Muscle of leg (tissue), 11 donors: ENCODE data around the gene ABCA4. TPM values are rescaled to one million over a fixed set of nuclear protein-coding genes. Genes with fewer than 3 reads are reported as not detected.

Source experiments
- DNase-seq: peaks from one replicate; pipeline ENCODE4 v3.0.0; 2013
- H3K27ac ChIP-seq: one replicate; pipeline ENCODE4 v1.5.1; 2013; ENCODE audit warnings: mild to moderate bottlenecking, low read length, control low read depth
- H3K27me3 ChIP-seq: one replicate; pipeline ENCODE4 v1.6.1; 2013; ENCODE audit warnings: low read length; ENCODE audit not compliant: control insufficient read depth, insufficient read depth
- H3K36me3 ChIP-seq: one replicate; pipeline ENCODE4 v1.6.1; 2013; ENCODE audit warnings: low read length; ENCODE audit not compliant: control insufficient read depth, insufficient read depth
- H3K4me1 ChIP-seq: one replicate; pipeline ENCODE4 v1.6.1; 2013; ENCODE audit warnings: low read length; ENCODE audit not compliant: control insufficient read depth, insufficient read depth
- H3K4me3 ChIP-seq: one replicate; pipeline ENCODE4 v1.5.1; 2013; ENCODE audit warnings: low read length, control low read depth
- H3K9me3 ChIP-seq: replicated peaks from 2 replicates; pipeline ENCODE4 v1.6.1; 2013; ENCODE audit warnings: low read depth, low read length; ENCODE audit not compliant: control insufficient read depth
- WGBS: methylation state at CpG from one replicate; pipeline ENCODE4 v1.1.5; 2013; ENCODE audit warnings: missing lambda C conversion rate; ENCODE audit not compliant: insufficient coverage; 5-methylcytosine and 5-hydroxymethylcytosine counted together
- polyA plus RNA-seq, 8 donors: library from polyadenylated mRNA; unstranded; fragments of 120-200 nt; gene quantifications; one replicate each; pipeline versions ENCODE4 v1.2.1 to v1.2.3, GENCODE V29; 2013; ENCODE audit warnings: inconsistent platforms in 1 of 8, low replicate concordance in 1 of 8; ENCODE audit not compliant: insufficient read length in 8 of 8, insufficient read depth in 1 of 8
- total RNA-seq: library from RNA; stranded (reverse); fragments of 120-200 nt; gene quantifications from one replicate; pipeline ENCODE4 v1.2.4, GENCODE V29; 2013

The ABCA4 gene
- total and polyA plus RNA-seq, 9 donors = 0.19 to 1.1 (median 0.49) TPM

- Histone ChIP-seq H3K4me1 (peaks cover 33% of the 10 kb centered on the region), H3K27me3 (no peaks in the 10 kb centered on the region), H3K27ac (no peak overlapping the region), H3K4me3 (no peak overlapping the region), H3K36me3 (no peaks in the 10 kb centered on the region), H3K9me3 (no peaks in the 10 kb centered on the region)
- WGBS = 89% methylated on average over 3 of the region's 3 CpGs
- DNase-seq = no peak
These were observed 50.1 kb downstream of the ABCA4 start for GRCh38 chr1:94070865-94071264.

GRCh38 chr1:94069919-94070285 is 51.0 kb downstream of the ABCA4 start:
- peaks cover 33% of the 10 kb centered on the region for H3K4me1 ChIP-seq
- WGBS = 75% methylated on average over 2 of the region's 2 CpGs

GRCh38 chr1:94068999-94069918 is 51.7 kb downstream of the ABCA4 start:
- Histone ChIP-seq H3K4me1 (peaks cover 33% of the 10 kb centered on the region), H3K27me3 (peaks cover 2% of the 10 kb centered on the region), H3K27ac (peak overlapping the region; percentile 62), H3K9me3 (no peaks in the 10 kb centered on the region), H3K36me3 (no peaks in the 10 kb centered on the region), H3K4me3 (no peak overlapping the region)
- 44% methylated on average over 7 of the region's 16 CpGs for WGBS
- peak; percentile 77 for DNase-seq

More at GRCh38 chr1:94069919-94070285, 51.0 kb downstream of the ABCA4 start:
- DNase-seq = no peak
- Histone ChIP-seq H3K9me3 (no peaks in the 10 kb centered on the region), H3K4me3 (no peak overlapping the region), H3K36me3 (no peaks in the 10 kb centered on the region), H3K27me3 (peaks cover 2% of the 10 kb centered on the region), H3K27ac (peak overlapping the region; percentile 62)

GRCh38 chr1:94068096-94068998 is 52.6 kb downstream of the ABCA4 start:
- H3K27ac ChIP-seq = peak overlapping the region; percentile 69
- no peak overlapping the region for H3K4me3 ChIP-seq
- H3K27me3 ChIP-seq = peaks cover 2% of the 10 kb centered on the region
- no peaks in the 10 kb centered on the region for H3K9me3 ChIP-seq
- no peaks in the 10 kb centered on the region for H3K36me3 ChIP-seq
- WGBS = 57% methylated on average over 4 of the region's 6 CpGs
- peaks cover 40% of the 10 kb centered on the region for H3K4me1 ChIP-seq
- DNase-seq = no peak

- H3K4me3 ChIP-seq = no peak overlapping the region
- no peaks in the 10 kb centered on the region for H3K9me3 ChIP-seq
- H3K4me1 ChIP-seq = peaks cover 35% of the 10 kb centered on the region
- WGBS = no CpG with 5 or more reads among the region's 3 CpGs
- no peak for DNase-seq
- peaks cover 2% of the 10 kb centered on the region for H3K27me3 ChIP-seq
- H3K36me3 ChIP-seq = no peaks in the 10 kb centered on the region
- H3K27ac ChIP-seq = peak overlapping the region; percentile 40
These were observed 53.8 kb downstream of the ABCA4 start for GRCh38 chr1:94067196-94067595.

GRCh38 chr1:94063379-94063778 is 57.6 kb downstream of the ABCA4 start:
- DNase-seq = peak; percentile 90
- WGBS = 7% methylated on average over 3 of the region's 5 CpGs
- H3K4me1 ChIP-seq = peaks cover 19% of the 10 kb centered on the region

GRCh38 chr1:94061513-94062443 is 59.2 kb downstream of the ABCA4 start:
- 0% methylated on average over 1 of the region's 5 CpGs for WGBS
- H3K27me3 ChIP-seq = peaks cover 2% of the 10 kb centered on the region
- H3K27ac ChIP-seq = no peak overlapping the region
- peak; percentile 76 for DNase-seq
- no peak overlapping the region for H3K4me3 ChIP-seq
- no peaks in the 10 kb centered on the region for H3K9me3 ChIP-seq
- peaks cover 14% of the 10 kb centered on the region for H3K4me1 ChIP-seq
- H3K36me3 ChIP-seq = no peaks in the 10 kb centered on the region

More at GRCh38 chr1:94063379-94063778, 57.6 kb downstream of the ABCA4 start:
- Histone ChIP-seq H3K27ac (peak overlapping the region; percentile 73), H3K36me3 (no peaks in the 10 kb centered on the region), H3K4me3 (no peak overlapping the region), H3K27me3 (peaks cover 2% of the 10 kb centered on the region), H3K9me3 (no peaks in the 10 kb centered on the region)

- peaks cover 14% of the 10 kb centered on the region for H3K4me1 ChIP-seq
- no peaks in the 10 kb centered on the region for H3K9me3 ChIP-seq
- H3K4me3 ChIP-seq = no peak overlapping the region
- H3K27ac ChIP-seq = no peak overlapping the region
- H3K36me3 ChIP-seq = no peaks in the 10 kb centered on the region
- 73% methylated on average over 1 of the region's 2 CpGs for WGBS
- H3K27me3 ChIP-seq = peaks cover 2% of the 10 kb centered on the region
- DNase-seq = no peak
These were observed 60.2 kb downstream of the ABCA4 start for GRCh38 chr1:94060720-94061119.

GRCh38 chr1:94058766-94059165 is 62.2 kb downstream of the ABCA4 start:
- WGBS = 80% methylated on average over 2 of the region's 3 CpGs
- Histone ChIP-seq H3K36me3 (no peaks in the 10 kb centered on the region), H3K27me3 (no peaks in the 10 kb centered on the region), H3K4me3 (no peak overlapping the region), H3K27ac (peak overlapping the region; percentile 42), H3K4me1 (peaks cover 11% of the 10 kb centered on the region), H3K9me3 (no peaks in the 10 kb centered on the region)
- DNase-seq = no peak
